Dermis blood vessel endothelial cell (primary cell): Measurements from ENCODE around the gene CIAO3. TPM values are rescaled to one million over a fixed set of nuclear protein-coding genes. Genes with fewer than 3 reads are reported as not detected.
A peak's percentile ranks its signal among the peaks of the same experiment; 100 is the strongest.
"Not testable (repeated sequence)": the region's sequence is repeated elsewhere in the genome, so short reads cannot be mapped to it uniquely, and the experiment has no call there.

Experiments used
- DNase-seq: peaks from one replicate; pipeline ENCODE4 v3.0.0; 2010
- total RNA-seq: library from RNA; depleted of rRNA; stranded (reverse); fragments of >200 nt; gene quantifications from 2 replicates; pipeline ENCODE4 v1.2.3, GENCODE V29; 2014

The CIAO3 gene
- total RNA-seq, 1 donor from 2014 or later = 42.4 TPM

DNA sequence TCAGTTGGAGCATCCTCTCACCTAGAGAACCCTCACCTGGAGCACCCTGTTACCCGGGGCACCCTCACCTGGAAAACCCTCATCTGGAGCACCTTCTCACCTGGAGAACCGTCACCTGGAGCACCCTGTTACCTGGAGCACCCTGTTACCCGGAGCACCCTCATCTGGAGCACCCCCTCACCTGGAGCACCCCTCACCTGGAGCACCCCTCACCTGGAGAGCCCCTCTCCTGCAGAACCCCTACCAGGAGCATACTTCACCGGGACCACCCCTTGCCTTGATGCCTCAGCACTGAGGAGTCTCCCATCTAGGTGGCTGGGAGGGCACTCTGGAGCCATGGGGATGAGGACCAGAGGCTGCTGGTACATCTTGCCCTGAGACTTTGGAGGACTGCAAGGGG, 31.8 kb downstream of the CIAO3 start:
- no peak for DNase-seq

DNA sequence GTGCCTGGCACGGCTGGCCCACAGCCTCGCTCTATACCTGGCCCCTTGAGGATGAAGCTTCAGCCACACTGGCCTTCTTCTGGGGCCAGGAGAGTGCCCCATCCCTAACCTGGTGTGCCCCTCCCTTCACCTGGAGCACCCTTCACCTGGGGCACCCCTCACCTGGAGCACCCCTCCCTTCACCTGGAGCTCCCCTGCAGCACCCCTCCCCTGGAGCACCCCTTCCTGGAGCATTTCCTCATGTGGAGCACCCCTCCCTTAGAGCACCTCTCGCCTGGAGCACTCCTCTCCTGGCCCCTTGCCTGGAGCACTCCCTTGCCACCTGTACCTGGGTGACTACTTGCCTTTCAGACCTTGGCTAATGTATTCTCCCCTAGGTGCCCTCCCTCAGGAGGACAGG, 32.8 kb downstream of the CIAO3 start:
- DNase-seq = no peak

DNA sequence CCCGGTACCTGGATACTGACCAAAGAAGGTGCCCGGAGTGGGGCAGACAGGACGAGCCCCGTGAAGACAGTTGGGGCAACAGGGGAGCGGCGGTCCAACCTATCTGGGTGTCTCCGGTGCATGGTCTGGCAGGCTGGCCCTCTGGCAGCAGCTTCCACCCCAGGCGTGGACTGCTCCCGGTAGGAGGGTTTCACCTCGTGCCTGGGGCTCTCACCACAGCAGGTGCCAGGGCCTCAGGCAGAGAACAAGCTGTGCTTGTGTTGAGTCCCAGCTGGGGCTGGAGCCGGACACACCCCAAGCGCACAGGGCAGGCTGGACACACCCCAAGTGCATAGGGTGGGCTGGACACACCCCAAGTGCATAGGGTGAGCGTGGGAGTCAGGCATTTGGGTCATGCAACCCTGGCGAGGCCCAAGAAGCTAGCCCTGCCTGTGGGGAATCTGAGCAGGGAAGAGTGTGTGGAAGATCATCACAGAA, 33.7 kb downstream of the CIAO3 start:
- DNase-seq = no peak

DNA sequence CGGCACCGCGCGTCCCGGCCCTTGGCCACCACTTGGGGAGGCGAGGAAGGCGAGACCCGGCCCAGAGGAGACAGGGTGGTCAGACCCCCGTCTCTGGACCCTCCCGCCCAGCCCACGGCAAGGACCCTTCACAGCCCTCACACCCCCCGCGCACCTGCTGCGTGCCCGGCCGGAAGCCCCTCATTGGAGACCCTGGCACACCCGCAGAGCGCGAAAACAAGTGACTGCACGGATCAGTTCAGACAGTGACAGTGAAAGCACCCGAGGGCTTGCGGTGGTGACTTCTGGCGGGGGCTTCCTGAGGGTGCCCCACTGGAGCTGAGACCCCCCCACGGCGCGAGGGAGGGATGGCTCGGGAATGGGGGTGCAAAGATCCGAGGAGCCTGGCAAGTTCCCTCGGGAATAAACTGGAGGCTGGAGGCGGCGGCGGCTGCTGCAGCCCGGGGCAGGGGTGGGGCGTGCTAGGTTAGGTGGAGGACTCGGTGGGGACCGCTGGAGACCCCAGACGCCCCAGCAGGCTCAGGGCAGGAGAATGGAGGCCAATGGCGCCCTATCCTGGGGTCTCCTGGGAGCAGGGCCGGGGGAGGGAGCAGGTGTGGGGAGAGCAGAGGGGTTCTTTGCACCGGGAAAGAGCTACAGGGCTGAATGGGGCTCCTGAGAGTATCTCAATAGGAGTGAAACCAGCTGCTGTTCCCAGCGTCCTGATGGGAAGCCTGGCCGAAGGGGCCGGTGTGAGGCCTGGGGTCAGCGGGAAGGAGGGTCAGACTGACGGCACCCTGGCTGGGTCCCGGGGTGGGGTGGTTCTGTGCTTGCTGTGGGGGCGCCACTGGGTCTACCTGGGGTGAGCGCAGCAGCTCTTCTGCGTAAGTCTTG, 34.4 kb downstream of the CIAO3 start:
- DNase-seq = no peak

DNA sequence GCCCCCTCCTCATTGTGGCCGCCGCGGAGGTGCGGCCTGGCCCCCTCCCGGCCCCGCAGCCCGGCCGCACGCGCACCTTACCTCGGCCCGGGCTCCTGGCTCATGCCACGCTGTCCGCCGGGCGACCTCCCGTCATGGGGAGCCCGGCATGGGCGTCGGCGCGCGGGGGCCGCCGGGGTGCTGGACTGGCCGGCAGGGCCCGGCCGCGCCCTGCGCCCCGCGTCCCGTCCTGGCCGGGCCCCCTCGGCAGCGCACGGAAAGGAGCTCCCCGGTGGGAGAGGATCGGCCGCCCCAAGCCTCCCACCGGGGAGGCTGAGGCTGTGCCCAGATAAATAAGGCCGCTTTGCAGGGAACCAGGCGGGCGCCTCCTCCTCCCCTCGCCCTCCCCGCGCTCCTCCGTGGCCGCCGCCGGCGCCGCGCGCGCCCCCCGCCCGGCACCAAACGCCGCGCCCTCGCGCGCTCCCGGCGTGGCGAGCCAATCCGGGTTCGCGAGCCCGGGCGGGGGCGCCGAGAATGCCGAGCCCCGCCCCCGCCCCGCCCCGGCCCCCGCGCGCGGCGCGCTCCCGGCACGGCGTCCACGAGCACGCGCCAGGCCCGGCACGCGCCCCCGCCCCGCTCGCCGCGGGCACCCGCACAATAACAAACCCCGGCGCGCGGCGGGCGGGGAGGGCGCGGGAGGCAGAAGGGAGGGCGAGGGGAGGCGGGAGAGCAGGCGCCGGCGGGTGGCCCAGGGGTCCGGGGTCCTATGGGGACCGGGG, 35.2 kb downstream of the CIAO3 start, which contains the start of gene FBXL16:
FBXL16 (minus strand) TSS at position 371 of the 758 bp plus-strand sequence. CDS start 8,396 bp downstream, outside the sequence.
- no peak for DNase-seq

DNA sequence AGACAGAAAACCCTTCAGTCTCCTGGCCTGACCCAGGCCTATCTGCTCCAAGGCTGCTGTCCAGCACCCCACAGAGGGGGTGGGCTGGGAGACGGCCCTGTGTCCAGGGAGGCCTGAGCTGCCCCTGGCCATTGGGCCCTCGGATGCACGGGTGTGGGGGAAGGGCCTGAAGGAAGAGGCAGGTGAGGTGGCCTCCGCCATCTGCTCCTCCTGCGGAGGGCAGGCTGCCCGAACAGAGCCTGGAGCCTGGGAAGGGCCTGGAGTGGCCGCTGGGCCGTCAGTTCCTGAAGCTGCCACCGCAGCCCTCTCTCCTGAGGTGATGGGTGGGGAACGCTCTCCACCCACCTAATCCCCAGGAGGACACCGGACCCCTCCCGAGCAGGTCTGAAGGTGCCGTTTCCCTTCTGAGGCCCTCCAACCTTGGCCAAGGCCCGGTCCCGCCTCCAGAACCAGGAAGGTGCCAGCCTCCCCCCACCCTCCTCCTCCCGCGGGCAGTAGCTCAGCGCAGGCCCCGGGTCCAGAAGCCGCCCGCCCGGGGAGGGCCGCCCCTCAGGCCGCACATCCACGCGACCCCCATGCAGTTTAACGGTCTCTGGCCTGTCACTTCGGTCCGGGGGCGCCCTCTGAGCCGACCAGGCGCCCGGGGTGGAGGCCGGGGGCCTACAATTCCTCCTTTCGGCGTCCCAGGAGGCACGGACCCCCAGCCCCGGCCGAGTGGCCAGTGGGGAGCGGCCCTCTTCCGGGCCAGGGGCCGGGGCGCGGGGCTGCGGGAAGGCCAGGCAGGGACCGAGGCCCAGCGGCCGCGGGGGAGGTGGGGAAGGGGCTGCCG, 36.0 kb downstream of the CIAO3 start:
- DNase-seq = no peak

DNA sequence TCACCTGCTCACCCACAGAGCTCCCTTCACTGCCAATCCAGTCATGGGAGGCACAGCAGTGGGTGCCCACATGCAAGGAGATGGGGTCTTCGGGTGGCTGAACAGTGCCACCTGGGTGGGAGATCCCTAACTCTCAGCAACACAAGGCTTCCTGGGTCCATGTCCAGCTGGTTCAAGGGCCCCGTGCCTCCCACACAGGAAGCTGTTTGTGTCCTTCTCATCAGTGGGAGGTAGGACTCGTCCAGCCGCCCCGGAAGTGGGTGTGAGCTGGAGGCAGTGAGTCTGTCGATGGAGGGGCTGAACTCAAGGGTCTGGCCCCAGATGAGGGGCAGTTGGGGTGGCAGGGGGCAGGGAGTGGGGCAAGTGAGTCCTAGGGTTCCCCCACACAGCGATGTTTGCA, 36.8 kb downstream of the CIAO3 start:
- DNase-seq = no peak

DNA sequence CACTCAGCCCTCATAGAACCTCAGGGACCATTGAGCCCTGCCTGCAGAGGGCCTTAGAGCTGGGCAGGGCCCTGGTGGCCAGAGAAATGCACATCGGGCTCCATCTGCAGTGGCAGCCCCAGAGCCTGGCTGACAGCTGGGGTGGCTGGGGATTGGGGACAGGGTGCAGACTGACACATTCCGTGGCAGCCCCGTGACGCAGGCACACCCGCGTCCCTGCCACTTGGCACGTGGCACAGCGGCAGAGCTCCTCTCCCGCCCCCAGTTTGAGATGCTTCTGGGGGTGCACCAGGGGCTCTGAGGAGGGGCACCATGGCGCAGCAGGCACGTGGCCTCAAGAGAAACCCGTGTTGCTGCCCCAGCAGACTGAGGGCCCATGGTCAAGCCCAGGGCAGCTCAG, 37.4 kb downstream of the CIAO3 start:
- no peak for DNase-seq

DNA sequence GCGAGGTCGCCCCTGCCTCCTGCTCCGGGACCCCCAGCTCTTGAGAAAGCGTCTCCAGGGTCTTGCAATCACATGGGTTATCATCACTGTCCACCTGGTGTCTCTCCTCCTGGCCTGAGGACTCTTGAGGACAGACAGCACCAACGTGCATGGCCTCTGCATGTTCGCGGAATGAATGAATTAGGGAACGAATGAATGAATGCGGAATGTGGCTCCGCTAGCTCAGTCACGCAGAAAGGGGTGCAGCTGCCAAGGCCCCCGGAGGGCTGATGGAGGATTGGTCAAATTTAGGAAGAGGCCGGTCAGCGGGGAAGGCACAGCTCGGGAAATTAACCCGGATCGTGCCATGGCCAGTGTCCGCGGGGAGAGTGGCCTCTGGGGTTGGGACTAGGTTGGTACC, 38.5 kb downstream of the CIAO3 start:
- no peak for DNase-seq

DNA sequence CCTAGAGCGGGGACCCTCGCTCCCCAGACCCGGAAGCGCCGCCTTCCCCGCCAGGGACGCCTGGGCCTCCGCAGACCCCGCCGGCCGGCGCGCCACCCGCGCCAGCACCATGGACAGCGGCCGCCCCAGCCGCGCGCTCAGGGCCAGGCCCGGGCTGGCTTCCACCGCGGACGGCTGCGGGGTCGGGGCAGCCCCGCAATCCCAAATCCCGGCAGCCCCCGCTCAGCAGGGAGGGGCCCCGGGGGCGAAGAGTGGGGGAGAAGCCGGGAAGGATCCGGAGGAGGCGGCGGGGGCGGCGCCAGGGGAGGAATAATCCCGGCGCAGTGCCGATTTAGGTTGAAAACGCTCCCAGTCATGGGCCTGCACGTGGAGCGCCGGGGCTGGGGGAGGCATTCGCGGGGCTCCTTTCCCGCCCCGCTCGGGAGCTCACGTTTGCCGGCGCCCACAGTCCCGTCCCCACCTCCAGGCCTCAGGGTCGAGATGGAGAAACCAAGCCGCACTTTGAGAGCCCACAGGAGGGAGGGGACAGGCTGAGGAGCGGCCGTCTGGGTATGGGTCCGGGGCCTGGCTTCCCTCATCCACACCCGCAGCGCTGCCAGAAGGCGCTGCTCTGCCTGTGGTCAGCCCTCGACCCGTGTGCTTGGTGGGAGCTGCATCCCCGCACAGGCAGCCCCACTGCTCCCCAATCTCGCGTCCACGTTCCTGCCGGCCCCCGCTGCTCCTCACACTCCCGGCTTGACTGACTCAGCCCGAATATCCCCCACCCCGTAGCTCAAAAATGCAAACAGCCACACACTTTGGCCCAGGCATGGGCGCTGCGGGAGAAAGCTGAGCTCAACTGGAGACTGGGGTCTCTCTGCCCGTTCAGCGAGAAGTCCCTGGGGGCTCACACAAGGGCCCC, 39.9 kb downstream of the CIAO3 start:
- peak; percentile 40 for DNase-seq

DNA sequence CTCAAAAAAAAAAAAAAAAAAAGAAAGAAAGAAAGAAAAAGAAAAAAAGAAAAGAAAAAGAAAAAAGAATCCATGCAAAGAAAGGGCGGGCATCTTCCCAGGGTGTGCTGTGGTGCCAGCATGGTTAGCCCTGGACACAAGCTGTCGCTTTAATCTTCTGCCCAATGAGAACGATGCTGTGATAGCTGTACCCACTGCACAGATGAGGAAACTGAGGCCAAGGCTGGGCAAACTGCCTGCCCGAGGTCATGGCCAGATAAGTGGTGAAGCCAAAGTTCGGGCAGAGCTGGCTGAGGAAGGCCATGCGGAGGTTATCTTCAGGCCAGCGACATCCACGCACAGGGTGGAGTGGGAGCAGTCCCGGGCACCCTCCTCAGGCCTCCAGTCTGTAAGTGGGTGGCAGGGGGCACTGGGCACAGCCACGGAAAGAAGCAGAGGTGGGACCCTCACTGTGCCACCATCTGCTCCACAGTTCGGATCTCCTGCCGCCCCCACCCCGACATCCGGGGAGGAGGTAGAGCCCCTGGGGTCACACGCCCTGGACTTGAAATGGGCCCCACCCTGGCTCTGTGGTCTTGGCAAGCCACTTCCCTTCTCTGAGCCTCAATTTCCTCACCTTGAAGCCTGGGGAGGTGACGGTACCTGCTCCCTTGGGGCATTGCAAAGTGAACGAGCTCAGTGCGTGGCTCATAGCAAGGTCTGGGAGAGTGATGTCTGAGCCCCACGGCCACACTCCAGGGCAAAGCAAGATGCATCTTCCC, 41.7 kb downstream of the CIAO3 start:
- DNase-seq = no peak

DNA sequence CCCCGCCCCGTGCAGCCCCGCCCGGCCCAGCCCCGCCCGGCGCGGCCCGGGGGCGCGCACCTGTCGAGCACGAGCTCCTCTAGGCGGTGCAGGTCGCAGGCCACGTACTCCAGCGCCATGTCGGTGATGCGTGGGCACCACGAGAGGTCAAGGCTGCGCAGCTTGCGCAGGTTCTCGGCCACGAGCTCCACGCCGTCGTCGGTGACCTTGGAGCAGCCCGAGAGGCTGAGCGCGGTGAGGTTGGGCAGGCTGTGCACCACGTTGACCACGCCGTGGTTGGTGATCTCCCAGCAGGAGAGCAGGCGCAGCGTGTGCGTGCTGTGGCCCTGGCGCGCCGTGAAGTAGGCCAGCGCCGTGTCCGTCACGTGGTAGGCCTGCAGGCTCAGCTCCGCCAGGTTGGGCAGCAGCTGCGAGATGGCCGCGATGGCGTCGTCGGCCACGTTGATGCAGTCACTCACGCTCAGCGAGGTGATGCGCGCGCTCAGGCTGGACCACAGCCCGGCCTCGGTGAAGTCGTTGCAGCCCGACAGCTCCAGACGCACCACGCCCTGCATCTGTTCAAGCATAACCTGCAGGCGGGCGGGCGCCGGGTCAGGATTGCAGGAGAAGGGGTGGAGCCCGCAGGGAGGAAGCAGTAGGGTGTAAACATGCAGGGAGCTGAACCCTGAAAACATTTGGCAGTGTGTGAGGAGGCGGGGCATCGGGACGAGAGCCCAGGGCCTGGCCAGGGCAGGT, 45.3 kb downstream of the CIAO3 start:
- DNase-seq = no peak

DNA sequence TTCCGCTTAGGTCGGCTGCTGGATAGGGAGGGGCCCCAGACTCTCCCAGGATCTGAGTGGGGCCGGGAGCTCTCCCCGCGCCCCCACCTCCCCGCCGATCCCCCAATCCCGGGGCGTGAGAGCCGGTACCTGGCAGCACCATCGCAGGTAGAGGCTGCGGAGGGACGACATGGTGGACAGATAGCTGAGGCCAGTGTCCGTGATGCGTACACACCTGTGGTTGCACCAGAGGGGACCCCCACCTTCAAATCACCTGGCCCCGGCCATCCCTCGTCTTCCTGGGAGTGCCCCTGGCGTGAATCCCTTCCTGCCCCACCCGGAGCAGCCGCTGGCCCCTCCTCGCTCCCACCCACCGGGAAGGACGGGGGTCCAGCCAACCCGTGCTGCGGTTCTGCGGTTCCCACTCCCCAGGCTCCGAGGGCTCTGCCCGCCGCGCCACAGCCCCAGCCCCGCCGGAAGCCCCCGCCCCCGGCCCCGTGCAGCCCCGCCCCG, 45.9 kb downstream of the CIAO3 start:
- DNase-seq = no peak

DNA sequence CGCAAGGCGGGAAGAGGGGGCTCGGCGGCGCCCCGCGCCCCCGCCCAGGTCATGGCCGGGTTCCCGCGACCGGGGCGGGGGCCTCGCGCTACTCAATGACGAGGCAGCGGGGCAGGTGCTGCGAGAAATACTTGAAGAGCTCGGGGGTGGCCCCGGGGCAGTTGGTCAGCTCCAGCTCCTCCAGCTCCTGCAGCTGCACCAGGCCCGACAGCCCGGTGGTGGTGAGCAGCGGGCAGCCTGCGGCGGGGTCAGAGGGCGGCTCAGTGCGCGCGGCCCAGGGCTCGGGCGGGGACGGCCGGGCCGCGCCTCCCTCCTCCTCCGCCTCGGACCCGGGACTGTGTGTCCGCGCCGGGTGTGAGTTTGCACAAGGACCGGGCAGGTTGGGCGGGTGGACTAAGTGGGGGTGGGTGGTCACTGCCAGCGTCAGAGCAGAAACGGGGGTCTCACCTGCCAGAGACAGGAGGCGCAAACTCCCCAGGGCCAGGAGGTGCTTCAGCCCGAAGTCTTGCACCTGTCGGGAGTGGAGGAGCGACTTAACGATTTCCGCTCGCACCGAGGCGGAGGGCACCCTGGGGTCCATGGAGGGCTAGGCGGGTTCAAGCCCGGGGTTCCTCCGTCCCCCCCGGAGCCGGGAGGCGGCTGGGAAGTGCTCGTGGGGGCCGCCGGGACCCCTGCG, 46.5 kb downstream of the CIAO3 start:
- DNase-seq = no peak

DNA sequence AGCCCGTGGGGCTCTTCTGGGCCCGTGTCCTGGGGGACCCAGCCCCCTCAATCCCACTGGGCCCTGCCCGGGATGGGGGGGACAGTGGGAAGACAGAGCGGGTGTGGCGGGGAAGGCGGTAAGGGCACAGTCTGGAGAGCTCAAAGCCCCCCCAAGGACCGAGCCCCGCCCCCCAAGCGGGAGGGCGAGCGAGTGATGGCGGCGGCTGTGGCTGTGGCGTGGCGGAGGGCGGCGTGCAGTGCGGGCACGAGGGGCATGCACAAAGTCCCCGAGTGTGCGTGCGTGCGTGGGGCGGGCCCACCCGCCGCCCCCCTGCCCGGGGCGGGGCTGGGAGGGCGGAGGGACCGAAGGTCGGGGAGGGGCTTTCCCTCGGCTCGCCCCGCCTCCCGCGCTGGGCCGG, 47.0 kb downstream of the CIAO3 start:
- DNase-seq = no peak

DNA sequence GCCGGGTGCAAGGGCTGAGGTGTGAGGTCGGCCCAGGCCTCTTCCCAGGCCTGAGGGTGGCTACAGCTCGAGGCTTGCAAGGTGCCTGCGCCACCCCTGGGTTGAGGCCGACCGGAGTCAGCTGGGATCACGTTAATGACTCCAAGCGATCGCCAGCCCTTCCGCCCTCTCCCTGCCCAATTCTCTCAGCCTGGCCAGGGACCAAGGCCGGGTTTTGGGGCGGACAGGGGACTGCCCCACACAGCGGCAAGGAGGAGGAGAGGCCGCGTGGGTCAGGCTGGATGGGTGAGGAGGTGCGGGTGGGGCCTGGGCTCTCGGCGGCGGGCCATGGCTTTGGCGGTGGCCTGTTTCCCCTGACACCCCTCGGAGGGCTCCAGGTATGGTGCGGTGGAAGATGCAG, 47.4 kb downstream of the CIAO3 start:
- DNase-seq = no peak

DNA sequence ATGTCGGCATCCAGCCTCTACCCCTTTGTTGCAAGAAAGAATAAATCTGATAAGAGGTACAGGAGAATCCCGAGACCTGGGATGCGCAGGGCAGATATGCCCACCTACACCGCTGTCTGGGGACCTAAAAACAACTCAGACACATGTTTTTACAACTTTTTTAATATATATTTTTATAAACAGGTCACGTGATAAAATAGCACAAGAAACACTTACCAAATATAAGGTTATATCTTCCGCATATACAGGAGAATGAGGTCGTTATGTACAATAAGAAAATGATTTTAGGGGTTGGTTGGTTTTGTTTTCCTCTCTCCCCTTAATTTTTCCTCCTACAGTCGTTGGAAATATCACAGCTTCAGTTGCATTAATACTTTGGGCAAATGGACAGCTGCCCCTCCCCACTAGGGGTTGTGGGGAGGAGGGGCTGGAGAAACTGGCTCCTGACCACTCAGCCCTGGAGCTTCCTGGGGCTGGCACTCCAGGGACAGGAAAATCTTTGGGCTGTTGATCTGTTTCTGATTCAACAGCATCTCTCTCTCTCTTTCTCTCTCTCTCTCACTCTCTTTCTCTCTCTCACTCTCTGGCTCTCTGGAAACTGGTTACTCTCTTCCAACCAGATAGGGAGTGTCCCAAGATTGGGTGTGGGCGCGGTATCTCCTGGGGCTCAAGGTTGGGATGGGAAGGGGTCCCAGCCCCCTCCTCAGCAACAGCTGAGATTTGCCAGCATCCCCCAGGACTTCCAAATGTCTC, 48.3 kb downstream of the CIAO3 start:
- no peak for DNase-seq

DNA sequence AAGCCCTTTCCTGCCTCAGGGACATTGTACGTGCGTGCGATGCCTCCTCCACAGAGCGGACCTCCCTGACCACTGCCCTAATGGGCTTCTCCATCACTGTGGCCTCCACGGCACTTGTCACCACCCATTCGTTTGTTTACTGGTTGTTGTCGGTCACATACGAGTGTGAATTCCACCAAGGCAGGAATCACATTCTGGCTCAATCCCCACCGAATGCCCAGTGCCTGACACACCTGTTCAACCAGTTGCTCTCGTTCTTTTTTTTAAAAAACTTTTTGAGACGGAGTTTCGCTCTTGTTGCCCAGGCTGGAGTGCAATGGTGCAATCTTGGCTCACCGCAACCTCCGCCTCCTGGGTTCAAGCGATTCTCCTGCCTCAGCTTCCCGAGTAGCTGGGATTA, 49.6 kb downstream of the CIAO3 start:
- not testable (repeated sequence) for DNase-seq
